GM23338 (cell line): ENCODE results near the gene IGSF22. TPM values are rescaled to one million over a fixed set of nuclear protein-coding genes. Genes with fewer than 3 reads are reported as not detected.

ENCODE experiments used
- ATAC-seq: fragments of 200-7000 bp; cut with Tn5 transposase; 3 replicates; pipeline ENCODE4 v1.9.1; 2020
- DNase-seq: peaks from one replicate; pipeline ENCODE4 v3.0.0-alpha.2; 2015; ENCODE audit warnings: low spot score
- H2AFZ ChIP-seq: fragments of 200-600 bp; sonication (generic); 2 replicates; pipeline ENCODE4 v1.8.0; 2016; ENCODE audit warnings: antibody characterized with exemption, mild to moderate bottlenecking, moderate library complexity
- H3F3A ChIP-seq: fragments of 200-600 bp; sonication (generic); replicated peaks from 2 replicates; pipeline ENCODE4 v1.8.0; 2017; ENCODE audit warnings: antibody characterized with exemption, mixed run types, low read depth
- H3K27ac ChIP-seq: fragments of 200-600 bp; sonication (generic); 2 replicates; pipeline ENCODE4 v1.6.1; 2016; ENCODE audit warnings: low read depth
- H3K27me3 ChIP-seq: fragments of 200-600 bp; sonication (generic); 2 replicates; pipeline ENCODE4 v1.8.0; 2016; ENCODE audit warnings: mild to moderate bottlenecking, mixed run types, moderate library complexity; ENCODE audit not compliant: insufficient read depth
- H3K36me3 ChIP-seq: fragments of 200-600 bp; sonication (generic); 2 replicates; pipeline ENCODE4 v1.8.0; 2016; ENCODE audit warnings: mild to moderate bottlenecking; ENCODE audit not compliant: insufficient read depth
- H3K4me1 ChIP-seq: fragments of 200-600 bp; sonication (generic); 2 replicates; pipeline ENCODE4 v1.8.0; 2016; ENCODE audit warnings: mild to moderate bottlenecking, moderate library complexity; ENCODE audit not compliant: insufficient read depth
- H3K4me2 ChIP-seq: fragments of 200-600 bp; sonication (generic); 2 replicates; pipeline ENCODE4 v1.7.1; 2017; ENCODE audit warnings: mixed run types
- H3K4me3 ChIP-seq: fragments of 200-600 bp; sonication (generic); 2 replicates; pipeline ENCODE4 v1.6.1; 2016; ENCODE audit warnings: mixed run types
- H3K79me2 ChIP-seq: fragments of 200-600 bp; sonication (generic); replicated peaks from 2 replicates; pipeline ENCODE4 v1.8.0; 2017; ENCODE audit warnings: mild to moderate bottlenecking; ENCODE audit not compliant: insufficient read depth
- H3K9me2 ChIP-seq: fragments of 200-600 bp; sonication (generic); 2 replicates; pipeline ENCODE4 v1.8.0; 2017; ENCODE audit not compliant: insufficient read depth
- H4K20me1 ChIP-seq: fragments of 200-600 bp; sonication (generic); replicated peaks from 2 replicates; pipeline ENCODE4 v1.8.0; 2017; ENCODE audit warnings: mild to moderate bottlenecking; ENCODE audit not compliant: insufficient read depth
- H3K27ac Mint-ChIP-seq: 2 replicates; pipeline ENCODE4 v1.8.0; 2020; ENCODE audit warnings: inconsistent platforms, mild to moderate bottlenecking, moderate library complexity, mixed read lengths
- H3K27me3 Mint-ChIP-seq: 3 replicates; pipeline ENCODE4 v1.8.0; 2022; ENCODE audit warnings: low read depth, mild to moderate bottlenecking, moderate library complexity, mixed read lengths, inconsistent platforms; ENCODE audit not compliant: insufficient read depth, poor library complexity
- H3K36me3 Mint-ChIP-seq: 3 replicates; pipeline ENCODE4 v1.8.0; 2021; ENCODE audit warnings: low read depth, mild to moderate bottlenecking, inconsistent platforms, moderate library complexity, mixed read lengths
- H3K4me1 Mint-ChIP-seq: 3 replicates; pipeline ENCODE4 v1.8.0; 2020; ENCODE audit warnings: mild to moderate bottlenecking, inconsistent platforms, mixed read lengths
- H3K4me3 Mint-ChIP-seq: 3 replicates; pipeline ENCODE4 v1.8.0; 2021; ENCODE audit warnings: moderate library complexity, mild to moderate bottlenecking, inconsistent platforms, mixed read lengths
- H3K9me3 Mint-ChIP-seq: 3 replicates; pipeline ENCODE4 v1.8.0; 2020; ENCODE audit warnings: moderate library complexity, mild to moderate bottlenecking, inconsistent platforms, mixed read lengths
- EZH2phosphoT487 ChIP-seq: fragments of 200-600 bp; sonication (generic); IDR thresholded peaks from one replicate; pipeline ENCODE4 v1.8.1; 2018; ENCODE audit warnings: antibody characterized with exemption; ENCODE audit not compliant: unreplicated experiment
- JUNB ChIP-seq: IDR thresholded peaks from one replicate; pipeline ENCODE4 v1.6.1; 2016; ENCODE audit warnings: antibody characterized with exemption; ENCODE audit not compliant: unreplicated experiment
- NANOG ChIP-seq: IDR thresholded peaks from 2 replicates; pipeline ENCODE4 v1.6.1; 2016; ENCODE audit warnings: antibody characterized with exemption, borderline replicate concordance
- POLR2AphosphoS5 ChIP-seq: IDR thresholded peaks from 2 replicates; pipeline ENCODE4 v1.6.1; 2016; ENCODE audit warnings: antibody characterized with exemption, low read depth
- STAT1 ChIP-seq: IDR thresholded peaks from one replicate; pipeline ENCODE4 v1.6.1; 2016; ENCODE audit warnings: antibody characterized with exemption; ENCODE audit not compliant: unreplicated experiment
- polyA plus RNA-seq: library from polyadenylated mRNA; unstranded; fragments of >200 nt; fragmentation: Nextera tagmentation; extraction: Ambion mirVana; gene quantifications from 2 replicates; pipeline ENCODE4 v1.2.1, GENCODE V29; 2016
- total RNA-seq: library from RNA; depleted of rRNA; stranded (reverse); fragments of >200 nt; shearing (Covaris generic); gene quantifications from 2 replicates; pipeline ENCODE4 v1.2.3, GENCODE V29; 2014
- TF ChIP-seq, protein P1 (sequence below): IDR thresholded peaks from 2 replicates; pipeline ENCODE4 v1.6.1; 2016; ENCODE audit warnings: antibody characterized with exemption
- TF ChIP-seq, protein P2 (sequence below): fragments of 250-450 bp; sonication (Bioruptor Pico); IDR thresholded peaks from 2 replicates; pipeline ENCODE4 v1.5.0; 2020; ENCODE audit warnings: mild to moderate bottlenecking, moderate library complexity

IGSF22 gene
- total and polyA plus RNA-seq, 2 experiments from 2014 or later = 0.37 TPM; not detected in 1

DNA sequence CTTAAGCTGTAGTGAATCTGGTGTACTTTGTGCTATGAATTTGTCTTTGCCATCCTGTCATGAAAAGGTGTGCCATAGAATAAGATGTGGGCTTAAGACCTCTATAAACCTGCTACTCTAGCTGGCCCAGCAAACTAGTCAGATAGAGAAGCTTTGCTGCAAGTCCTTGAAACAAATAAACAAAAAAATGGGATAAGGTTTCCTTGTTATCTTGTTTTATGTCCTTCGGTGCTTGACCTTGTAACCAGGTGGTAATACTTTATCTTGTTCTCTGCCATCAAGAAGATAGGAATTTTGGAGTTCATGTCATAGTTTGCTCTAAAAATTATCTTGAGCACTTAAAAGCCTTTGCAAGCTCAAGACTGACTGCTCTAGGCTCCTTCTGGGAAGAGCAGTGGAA is 41.7 kb downstream of the IGSF22 start:
- H3K4me2 ChIP-seq = no peak overlapping the region
- no peaks in the 10 kb centered on the region for H3K27me3 ChIP-seq
- H3K4me3 ChIP-seq = no peak overlapping the region
- no peaks in the 10 kb centered on the region for H4K20me1 ChIP-seq
- no peaks in the 10 kb centered on the region for H3K36me3 ChIP-seq
- H3K36me3 Mint-ChIP-seq = no peaks in the 10 kb centered on the region
- H3K79me2 ChIP-seq = no peaks in the 10 kb centered on the region
- peaks cover 2% of the 10 kb centered on the region for H3K27me3 Mint-ChIP-seq
- no peak overlapping the region for H3K4me3 Mint-ChIP-seq
- no peak overlapping the region for H3K27ac ChIP-seq
- TF ChIP-seq JUNB = no peak
- TF ChIP-seq, protein P1, sequence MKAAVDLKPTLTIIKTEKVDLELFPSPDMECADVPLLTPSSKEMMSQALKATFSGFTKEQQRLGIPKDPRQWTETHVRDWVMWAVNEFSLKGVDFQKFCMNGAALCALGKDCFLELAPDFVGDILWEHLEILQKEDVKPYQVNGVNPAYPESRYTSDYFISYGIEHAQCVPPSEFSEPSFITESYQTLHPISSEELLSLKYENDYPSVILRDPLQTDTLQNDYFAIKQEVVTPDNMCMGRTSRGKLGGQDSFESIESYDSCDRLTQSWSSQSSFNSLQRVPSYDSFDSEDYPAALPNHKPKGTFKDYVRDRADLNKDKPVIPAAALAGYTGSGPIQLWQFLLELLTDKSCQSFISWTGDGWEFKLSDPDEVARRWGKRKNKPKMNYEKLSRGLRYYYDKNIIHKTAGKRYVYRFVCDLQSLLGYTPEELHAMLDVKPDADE = no peak
- no peak for TF ChIP-seq EZH2phosphoT487
- no peak for TF ChIP-seq NANOG
- no peak for TF ChIP-seq STAT1
- TF ChIP-seq, protein P2, sequence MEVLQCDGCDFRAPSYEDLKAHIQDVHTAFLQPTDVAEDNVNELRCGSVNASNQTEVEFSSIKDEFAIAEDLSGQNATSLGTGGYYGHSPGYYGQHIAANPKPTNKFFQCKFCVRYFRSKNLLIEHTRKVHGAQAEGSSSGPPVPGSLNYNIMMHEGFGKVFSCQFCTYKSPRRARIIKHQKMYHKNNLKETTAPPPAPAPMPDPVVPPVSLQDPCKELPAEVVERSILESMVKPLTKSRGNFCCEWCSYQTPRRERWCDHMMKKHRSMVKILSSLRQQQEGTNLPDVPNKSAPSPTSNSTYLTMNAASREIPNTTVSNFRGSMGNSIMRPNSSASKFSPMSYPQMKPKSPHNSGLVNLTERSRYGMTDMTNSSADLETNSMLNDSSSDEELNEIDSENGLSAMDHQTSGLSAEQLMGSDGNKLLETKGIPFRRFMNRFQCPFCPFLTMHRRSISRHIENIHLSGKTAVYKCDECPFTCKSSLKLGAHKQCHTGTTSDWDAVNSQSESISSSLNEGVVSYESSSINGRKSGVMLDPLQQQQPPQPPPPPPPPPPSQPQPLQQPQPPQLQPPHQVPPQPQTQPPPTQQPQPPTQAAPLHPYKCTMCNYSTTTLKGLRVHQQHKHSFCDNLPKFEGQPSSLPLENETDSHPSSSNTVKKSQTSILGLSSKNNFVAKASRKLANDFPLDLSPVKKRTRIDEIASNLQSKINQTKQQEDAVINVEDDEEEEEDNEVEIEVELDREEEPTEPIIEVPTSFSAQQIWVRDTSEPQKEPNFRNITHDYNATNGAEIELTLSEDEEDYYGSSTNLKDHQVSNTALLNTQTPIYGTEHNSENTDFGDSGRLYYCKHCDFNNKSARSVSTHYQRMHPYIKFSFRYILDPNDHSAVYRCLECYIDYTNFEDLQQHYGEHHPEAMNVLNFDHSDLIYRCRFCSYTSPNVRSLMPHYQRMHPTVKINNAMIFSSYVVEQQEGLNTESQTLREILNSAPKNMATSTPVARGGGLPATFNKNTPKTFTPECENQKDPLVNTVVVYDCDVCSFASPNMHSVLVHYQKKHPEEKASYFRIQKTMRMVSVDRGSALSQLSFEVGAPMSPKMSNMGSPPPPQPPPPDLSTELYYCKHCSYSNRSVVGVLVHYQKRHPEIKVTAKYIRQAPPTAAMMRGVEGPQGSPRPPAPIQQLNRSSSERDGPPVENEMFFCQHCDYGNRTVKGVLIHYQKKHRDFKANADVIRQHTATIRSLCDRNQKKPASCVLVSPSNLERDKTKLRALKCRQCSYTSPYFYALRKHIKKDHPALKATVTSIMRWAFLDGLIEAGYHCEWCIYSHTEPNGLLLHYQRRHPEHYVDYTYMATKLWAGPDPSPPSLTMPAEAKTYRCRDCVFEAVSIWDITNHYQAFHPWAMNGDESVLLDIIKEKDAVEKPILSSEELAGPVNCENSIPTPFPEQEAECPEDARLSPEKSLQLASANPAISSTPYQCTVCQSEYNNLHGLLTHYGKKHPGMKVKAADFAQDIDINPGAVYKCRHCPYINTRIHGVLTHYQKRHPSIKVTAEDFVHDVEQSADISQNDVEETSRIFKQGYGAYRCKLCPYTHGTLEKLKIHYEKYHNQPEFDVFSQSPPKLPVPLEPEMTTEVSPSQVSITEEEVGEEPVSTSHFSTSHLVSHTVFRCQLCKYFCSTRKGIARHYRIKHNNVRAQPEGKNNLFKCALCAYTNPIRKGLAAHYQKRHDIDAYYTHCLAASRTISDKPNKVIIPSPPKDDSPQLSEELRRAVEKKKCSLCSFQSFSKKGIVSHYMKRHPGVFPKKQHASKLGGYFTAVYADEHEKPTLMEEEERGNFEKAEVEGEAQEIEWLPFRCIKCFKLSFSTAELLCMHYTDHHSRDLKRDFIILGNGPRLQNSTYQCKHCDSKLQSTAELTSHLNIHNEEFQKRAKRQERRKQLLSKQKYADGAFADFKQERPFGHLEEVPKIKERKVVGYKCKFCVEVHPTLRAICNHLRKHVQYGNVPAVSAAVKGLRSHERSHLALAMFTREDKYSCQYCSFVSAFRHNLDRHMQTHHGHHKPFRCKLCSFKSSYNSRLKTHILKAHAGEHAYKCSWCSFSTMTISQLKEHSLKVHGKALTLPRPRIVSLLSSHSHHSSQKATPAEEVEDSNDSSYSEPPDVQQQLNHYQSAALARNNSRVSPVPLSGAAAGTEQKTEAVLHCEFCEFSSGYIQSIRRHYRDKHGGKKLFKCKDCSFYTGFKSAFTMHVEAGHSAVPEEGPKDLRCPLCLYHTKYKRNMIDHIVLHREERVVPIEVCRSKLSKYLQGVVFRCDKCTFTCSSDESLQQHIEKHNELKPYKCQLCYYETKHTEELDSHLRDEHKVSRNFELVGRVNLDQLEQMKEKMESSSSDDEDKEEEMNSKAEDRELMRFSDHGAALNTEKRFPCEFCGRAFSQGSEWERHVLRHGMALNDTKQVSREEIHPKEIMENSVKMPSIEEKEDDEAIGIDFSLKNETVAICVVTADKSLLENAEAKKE (CRISPR knock-in tag) = no peak
- no peak for TF ChIP-seq POLR2AphosphoS5
- peaks cover 9% of the 10 kb centered on the region for H3K4me1 Mint-ChIP-seq
- no peak overlapping the region for H3K27ac Mint-ChIP-seq
- H2AFZ ChIP-seq = peak overlapping the region; percentile 29; the same call in 1 of the 2 replicates
- no peaks in the 10 kb centered on the region for H3K9me2 ChIP-seq
- no peak for DNase-seq
- no peaks in the 10 kb centered on the region for H3K4me1 ChIP-seq
- no peak for ATAC-seq
- no peaks in the 10 kb centered on the region; the same call in 2 of the 3 replicates for H3K9me3 Mint-ChIP-seq
- H3F3A ChIP-seq = no peaks in the 10 kb centered on the region
